Esophagus squamous epithelium (tissue), 5 donors: ENCODE measurements around the gene MRPS27. TPM values are rescaled to one million over a fixed set of nuclear protein-coding genes. Genes with fewer than 3 reads are reported as not detected.
A peak's percentile ranks its signal among the peaks of the same experiment; 100 is the strongest.

ENCODE experiments used
- DNase-seq: peaks from one replicate; lab custom pipeline; 2025; lab: John Stamatoyannopoulos, UW
- H3K27ac ChIP-seq, 4 donors: fragments of 200-600 bp; sonication (generic); one replicate each; pipeline ENCODE4 v1.5.1; 2016 to 2019; ENCODE audit warnings: mild to moderate bottlenecking in 1 of 4
- H3K27me3 ChIP-seq, 4 donors: fragments of 200-600 bp; sonication (generic); 1 replicate in 3 of 4; 2 replicates in 1 of 4; pipeline versions ENCODE4 v1.5.1 to v1.6.0; 2017 to 2021; ENCODE audit warnings: antibody characterized with exemption in 1 of 4
- H3K36me3 ChIP-seq, 3 donors: fragments of 200-600 bp; sonication (generic); one replicate each; pipeline ENCODE4 v1.5.1; 2016 to 2019
- H3K4me1 ChIP-seq, 3 donors: fragments of 200-600 bp; sonication (generic); one replicate each; pipeline ENCODE4 v1.5.1; 2017 to 2019
- H3K4me3 ChIP-seq, 4 donors: fragments of 200-600 bp; sonication (generic); 1 replicate in 3 of 4; 2 replicates in 1 of 4; pipeline ENCODE4 v1.5.1; 2016 to 2019; ENCODE audit warnings: mild to moderate bottlenecking in 2 of 4, moderate library complexity in 1 of 4
- H3K9me3 ChIP-seq, 3 donors: fragments of 200-600 bp; sonication (generic); one replicate each; pipeline ENCODE4 v1.5.1; 2016 to 2019
- CTCF ChIP-seq, 6 experiments: fragments of 450-650 bp in 4 of 6; fragments of 200-600 bp in 2 of 6; sonication (generic) in 2 of 6; IDR thresholded peaks; one replicate each; pipeline ENCODE4 v1.5.1; 2016 to 2019; ENCODE audit warnings: antibody characterized with exemption in 6 of 6, mild to moderate bottlenecking in 4 of 6, moderate library complexity in 4 of 6
- POLR2A ChIP-seq, 4 donors: fragments of 450-650 bp; IDR thresholded peaks; one replicate each; pipeline ENCODE4 v1.6.1; 2017; ENCODE audit warnings: antibody characterized with exemption in 4 of 4, mild to moderate bottlenecking in 4 of 4, moderate library complexity in 3 of 4
- WGBS, 2 donors: methylation state at CpG; one replicate each; pipeline ENCODE4 v1.1.5; 2018; 5-methylcytosine and 5-hydroxymethylcytosine counted together
- intact Hi-C: fragments of 100-400 bp; cut with DNase I; formaldehyde crosslinking; loops from one replicate; pipeline ENCODE4 v1.15.0; 2022
- total RNA-seq, 4 donors: library from RNA; depleted of rRNA; stranded (reverse); fragments of >200 nt; gene quantifications; one replicate each; pipeline ENCODE4 v1.1.0, GENCODE V29; 2016
- donor health status: DM: yes; HTN: yes; CAD: no.

MRPS27 gene
- total RNA-seq, 4 donors from 2014 or later, result 33.7 to 60.0 (median 53.9) TPM

- intact Hi-C loops, result no loop called here
- no peaks in the 10 kb centered on the region for H3K9me3 ChIP-seq
- H3K27ac ChIP-seq, result no peak overlapping the region
- no peak overlapping the region for H3K4me3 ChIP-seq
- no peaks in the 10 kb centered on the region for H3K27me3 ChIP-seq
- peaks cover 3 to 52% (median 5%) of the 10 kb centered on the region in 3 donors for H3K36me3 ChIP-seq
- H3K4me1 ChIP-seq, result peaks cover 0 to 38% (median 13%) of the 10 kb centered on the region in 3 donors
- TF ChIP-seq POLR2A (IDR thresholded peaks at IDR 0.05) (no peak), CTCF (IDR thresholded peaks at IDR 0.05) (no peak)
- no peak for DNase-seq
- WGBS, 2 donors, result 70 to 73% methylated on average over 3 of the region's 3 CpGs
Measured at GRCh38 chr5:72314571-72315172, 5.4 kb downstream of the MRPS27 start.

- intact Hi-C loops, result no loop called here
- DNase-seq, result no peak
- Histone ChIP-seq H3K36me3 (peaks cover 3 to 60% (median 6%) of the 10 kb centered on the region in 3 donors), H3K27ac (no peak overlapping the region), H3K4me1 (peaks cover 4 to 31% (median 5%) of the 10 kb centered on the region in 3 donors), H3K27me3 (no peaks in the 10 kb centered on the region), H3K9me3 (no peaks in the 10 kb centered on the region), H3K4me3 (no peak overlapping the region)
- TF ChIP-seq CTCF (IDR thresholded peaks at IDR 0.05), result no peak
- no peak for TF ChIP-seq POLR2A (IDR thresholded peaks at IDR 0.05)
- 84% methylated on average over 1 of the region's 1 CpG for WGBS, 2 donors
Measured at GRCh38 chr5:72313141-72313540, 6.9 kb downstream of the MRPS27 start.

- DNase-seq, result no peak
- intact Hi-C loops, result no loop called here
- Histone ChIP-seq H3K4me3 (peak overlapping the region in 2 of 4 donors; percentile 69 to 77), H3K27me3 (no peaks in the 10 kb centered on the region), H3K9me3 (no peaks in the 10 kb centered on the region), H3K36me3 (peaks cover 3 to 49% (median 6%) of the 10 kb centered on the region in 3 donors), H3K27ac (peak overlapping the region; percentile 74 to 99 (median 98)), H3K4me1 (peaks cover 5 to 24% (median 8%) of the 10 kb centered on the region in 3 donors)
- TF ChIP-seq CTCF (IDR thresholded peaks at IDR 0.05), result no peak
- no peak for TF ChIP-seq POLR2A (IDR thresholded peaks at IDR 0.05)
- 70 to 77% methylated on average over 6 of the region's 6 CpGs for WGBS, 2 donors
Measured at GRCh38 chr5:72308853-72309191, 11.2 kb downstream of the MRPS27 start.

- Histone ChIP-seq H3K9me3 (no peaks in the 10 kb centered on the region), H3K27me3 (no peaks in the 10 kb centered on the region), H3K4me3 (peak overlapping the region; percentile 69 to 83 (median 77)), H3K4me1 (peaks cover 5 to 24% (median 8%) of the 10 kb centered on the region in 3 donors), H3K36me3 (peaks cover 3 to 44% (median 6%) of the 10 kb centered on the region in 3 donors), H3K27ac (peak overlapping the region; percentile 97 to 99 (median 98))
- WGBS, 2 donors, result 2 to 4% methylated on average over 16 to 29 of the region's 76 CpGs
- TF ChIP-seq CTCF (IDR thresholded peaks at IDR 0.05) (peak; percentile 81 to 95 (median 92)), POLR2A (IDR thresholded peaks at IDR 0.05) (peak in 3 of 4 donors; percentile 93 to 97 (median 96))
- peak; percentile 87 for DNase-seq
- intact Hi-C loops, result no loop called here
Measured at GRCh38 chr5:72307968-72308852, 11.8 kb downstream of the MRPS27 start.

- Histone ChIP-seq H3K9me3 (no peaks in the 10 kb centered on the region), H3K27ac (peak overlapping the region; percentile 97 to 99 (median 98)), H3K4me1 (peaks cover 5 to 24% (median 8%) of the 10 kb centered on the region in 3 donors), H3K36me3 (peaks cover 3 to 38% (median 6%) of the 10 kb centered on the region in 3 donors), H3K4me3 (peak overlapping the region; percentile 69 to 83 (median 77)), H3K27me3 (no peaks in the 10 kb centered on the region)
- no peak for DNase-seq
- no peak for TF ChIP-seq POLR2A (IDR thresholded peaks at IDR 0.05)
- TF ChIP-seq CTCF (IDR thresholded peaks at IDR 0.05), result no peak
- intact Hi-C loops, result no loop called here
- WGBS, 2 donors, result 5 to 6% methylated on average over 8 of the region's 8 CpGs
Measured at GRCh38 chr5:72307573-72307967, 12.5 kb downstream of the MRPS27 start.
